Kidney epithelial cell (primary cell): Measurements from ENCODE around the gene VSIR. TPM values are rescaled to one million over a fixed set of nuclear protein-coding genes. Genes with fewer than 3 reads are reported as not detected.

Source experiments
- DNase-seq: peaks from one replicate; pipeline ENCODE4 v3.0.0-alpha.2; 2010; ENCODE audit warnings: low read depth
- H3K27me3 ChIP-seq: 2 replicates; pipeline ENCODE4 v1.6.0; 2011; ENCODE audit warnings: low read length; ENCODE audit not compliant: control insufficient read depth, insufficient read depth
- H3K36me3 ChIP-seq: 2 replicates; pipeline ENCODE4 v1.5.1; 2011; ENCODE audit warnings: low read length; ENCODE audit not compliant: control insufficient read depth, insufficient read depth
- H3K4me3 ChIP-seq: 2 replicates; pipeline ENCODE4 v1.5.1; 2011; ENCODE audit warnings: low read depth, mild to moderate bottlenecking, control low read depth, low read length
- CTCF ChIP-seq: IDR thresholded peaks from 2 replicates; pipeline ENCODE4 v1.5.1; 2011; ENCODE audit warnings: mild to moderate bottlenecking, moderate library complexity, low read length, control low read depth, inconsistent platforms; ENCODE audit not compliant: insufficient read depth, poor library complexity, severe bottlenecking
- total RNA-seq: library from RNA; depleted of rRNA; stranded (reverse); fragments of >200 nt; gene quantifications from 2 replicates; pipeline ENCODE4 v1.2.3, GENCODE V29; 2015

The VSIR gene
- total RNA-seq, 1 donor from 2014 or later: 1.1 TPM

- Histone ChIP-seq H3K4me3 (no peak overlapping the region), H3K36me3 (no peaks in the 10 kb centered on the region), H3K27me3 (peaks cover 10% of the 10 kb centered on the region)
- no peak for TF ChIP-seq CTCF
- no peak for DNase-seq
These were observed 36.3 kb upstream of the VSIR start for GRCh38 chr10:71809628-71810027.

- DNase-seq: no peak
- Histone ChIP-seq H3K27me3 (peaks cover 12% of the 10 kb centered on the region), H3K36me3 (no peaks in the 10 kb centered on the region), H3K4me3 (no peak overlapping the region)
- TF ChIP-seq CTCF: no peak
These were observed 34.5 kb upstream of the VSIR start for GRCh38 chr10:71807557-71808510.

GRCh38 chr10:71806704-71807556, 33.6 kb upstream of the VSIR start:
- H3K27me3 ChIP-seq: peaks cover 12% of the 10 kb centered on the region
- TF ChIP-seq CTCF: no peak
- DNase-seq: no peak

GRCh38 chr10:71805776-71806703, 32.7 kb upstream of the VSIR start:
- H3K4me3 ChIP-seq: no peak overlapping the region
- H3K27me3 ChIP-seq: peaks cover 12% of the 10 kb centered on the region

More at GRCh38 chr10:71806704-71807556, 33.6 kb upstream of the VSIR start:
- no peaks in the 10 kb centered on the region for H3K36me3 ChIP-seq
- no peak overlapping the region for H3K4me3 ChIP-seq

More at GRCh38 chr10:71805776-71806703, 32.7 kb upstream of the VSIR start:
- peak; percentile 10 for DNase-seq
- no peaks in the 10 kb centered on the region for H3K36me3 ChIP-seq
- TF ChIP-seq CTCF: no peak
